Rectal smooth muscle tissue (tissue), 1 donor: ENCODE data around the gene ACADM.
"Not testable (repeated sequence)": the region's sequence is repeated elsewhere in the genome, so short reads cannot be mapped to it uniquely, and the experiment has no call there.

Source experiments
- H3K27ac ChIP-seq: one replicate; pipeline ENCODE4 v1.7.0; 2013; ENCODE audit warnings: low read depth, low read length, inconsistent platforms
- H3K27me3 ChIP-seq: one replicate; pipeline ENCODE4 v1.7.0; 2013; ENCODE audit warnings: low read length; ENCODE audit not compliant: control insufficient read depth, insufficient read depth
- H3K36me3 ChIP-seq: one replicate; pipeline ENCODE4 v1.7.0; 2013; ENCODE audit warnings: low read length; ENCODE audit not compliant: control insufficient read depth, insufficient read depth
- H3K4me1 ChIP-seq: one replicate; pipeline ENCODE4 v1.7.0; 2013; ENCODE audit warnings: low read length; ENCODE audit not compliant: control insufficient read depth, insufficient read depth
- H3K4me3 ChIP-seq: one replicate; pipeline ENCODE4 v1.7.0; 2013; ENCODE audit warnings: low read length
- H3K9ac ChIP-seq: one replicate; pipeline ENCODE4 v1.7.0; 2013; ENCODE audit warnings: low read length

The ACADM gene

GRCh38 chr1:75720820-75721219 lies 3.7 kb upstream of the ACADM start:
- H3K4me3 ChIP-seq: no peak overlapping the region

GRCh38 chr1:75722246-75722645 lies 2.3 kb upstream of the ACADM start:
- H3K4me1 ChIP-seq, H3K9ac ChIP-seq, H3K36me3 ChIP-seq, H3K27ac ChIP-seq, H3K4me3 ChIP-seq, H3K27me3 ChIP-seq: not testable (repeated sequence)

More at GRCh38 chr1:75720820-75721219, 3.7 kb upstream of the ACADM start:
- no peak overlapping the region for H3K9ac ChIP-seq
- no peaks in the 10 kb centered on the region for H3K36me3 ChIP-seq
- H3K4me1 ChIP-seq: peaks cover 7% of the 10 kb centered on the region
- H3K27me3 ChIP-seq: no peaks in the 10 kb centered on the region
- no peak overlapping the region for H3K27ac ChIP-seq

- Histone ChIP-seq H3K9ac (no peak overlapping the region), H3K27me3 (no peaks in the 10 kb centered on the region), H3K36me3 (no peaks in the 10 kb centered on the region), H3K4me1 (peaks cover 9% of the 10 kb centered on the region), H3K27ac (no peak overlapping the region), H3K4me3 (no peak overlapping the region)
These were observed 1.5 kb upstream of the ACADM start for GRCh38 chr1:75722966-75723365.

GRCh38 chr1:75723989-75724471 lies 479 bp upstream of the ACADM start:
- H3K9ac ChIP-seq: peak overlapping the region; percentile 68
- no peaks in the 10 kb centered on the region for H3K27me3 ChIP-seq
- peak overlapping the region; percentile 92 for H3K27ac ChIP-seq
- peak overlapping the region; percentile 99 for H3K4me3 ChIP-seq
- H3K4me1 ChIP-seq: peaks cover 9% of the 10 kb centered on the region
- H3K36me3 ChIP-seq: no peaks in the 10 kb centered on the region

- Histone ChIP-seq H3K9ac (no peak overlapping the region), H3K36me3 (no peaks in the 10 kb centered on the region), H3K27ac (peak overlapping the region; percentile 45), H3K4me3 (peak overlapping the region; percentile 99), H3K4me1 (peaks cover 9% of the 10 kb centered on the region), H3K27me3 (no peaks in the 10 kb centered on the region)
These were observed 757 bp downstream of the ACADM start for GRCh38 chr1:75725266-75725665.

GRCh38 chr1:75725861-75726361 lies 1.4 kb downstream of the ACADM start:
- Histone ChIP-seq H3K27ac (peak overlapping the region; percentile 45), H3K9ac (no peak overlapping the region), H3K27me3 (no peaks in the 10 kb centered on the region), H3K36me3 (no peaks in the 10 kb centered on the region), H3K4me3 (peak overlapping the region; percentile 99), H3K4me1 (peaks cover 9% of the 10 kb centered on the region)

GRCh38 chr1:75727571-75727970 lies 3.1 kb downstream of the ACADM start:
- no peak overlapping the region for H3K4me3 ChIP-seq

GRCh38 chr1:75730432-75730831 lies 5.9 kb downstream of the ACADM start:
- Histone ChIP-seq H3K4me1 (peaks cover 6% of the 10 kb centered on the region), H3K27me3 (no peaks in the 10 kb centered on the region), H3K4me3 (no peak overlapping the region), H3K27ac (no peak overlapping the region), H3K36me3 (peaks cover 4% of the 10 kb centered on the region), H3K9ac (no peak overlapping the region)

More at GRCh38 chr1:75727571-75727970, 3.1 kb downstream of the ACADM start:
- no peak overlapping the region for H3K27ac ChIP-seq
- peaks cover 9% of the 10 kb centered on the region for H3K4me1 ChIP-seq
- H3K36me3 ChIP-seq: no peaks in the 10 kb centered on the region
- no peaks in the 10 kb centered on the region for H3K27me3 ChIP-seq
- H3K9ac ChIP-seq: no peak overlapping the region

- H3K27me3 ChIP-seq: no peaks in the 10 kb centered on the region
- no peaks in the 10 kb centered on the region for H3K4me1 ChIP-seq
- no peak overlapping the region for H3K9ac ChIP-seq
- H3K27ac ChIP-seq: no peak overlapping the region
- H3K4me3 ChIP-seq: no peak overlapping the region
- H3K36me3 ChIP-seq: peaks cover 4% of the 10 kb centered on the region
These were observed 7.4 kb downstream of the ACADM start for GRCh38 chr1:75731881-75732280.

GRCh38 chr1:75732703-75733102 lies 8.2 kb downstream of the ACADM start:
- Histone ChIP-seq H3K4me3 (no peak overlapping the region), H3K4me1 (no peaks in the 10 kb centered on the region), H3K36me3 (peaks cover 4% of the 10 kb centered on the region), H3K9ac (no peak overlapping the region), H3K27me3 (no peaks in the 10 kb centered on the region), H3K27ac (no peak overlapping the region)

GRCh38 chr1:75733661-75734060 lies 9.2 kb downstream of the ACADM start:
- H3K27me3 ChIP-seq: no peaks in the 10 kb centered on the region
- H3K4me1 ChIP-seq: no peaks in the 10 kb centered on the region
- no peak overlapping the region for H3K9ac ChIP-seq
- peaks cover 4% of the 10 kb centered on the region for H3K36me3 ChIP-seq
- no peak overlapping the region for H3K4me3 ChIP-seq
- no peak overlapping the region for H3K27ac ChIP-seq

- Histone ChIP-seq H3K4me3 (no peak overlapping the region), H3K9ac (no peak overlapping the region), H3K4me1 (no peaks in the 10 kb centered on the region), H3K27ac (no peak overlapping the region), H3K36me3 (peaks cover 6% of the 10 kb centered on the region), H3K27me3 (no peaks in the 10 kb centered on the region)
These were observed 11.5 kb downstream of the ACADM start for GRCh38 chr1:75736016-75736415.

- no peaks in the 10 kb centered on the region for H3K4me1 ChIP-seq
- H3K27ac ChIP-seq: no peak overlapping the region
- no peak overlapping the region for H3K9ac ChIP-seq
- H3K36me3 ChIP-seq: peaks cover 10% of the 10 kb centered on the region
- H3K27me3 ChIP-seq: no peaks in the 10 kb centered on the region
- no peak overlapping the region for H3K4me3 ChIP-seq
These were observed 17.6 kb downstream of the ACADM start for GRCh38 chr1:75742047-75742625.
